Stimulated activated naive CD8-positive, alpha-beta T cell treated with anti-CD3 and anti-CD28 coated beads, Interleukin-15, Interleukin-2, amounts not matched to agents 100 ng/mL and 50 ng/mL, for 24 hours (primary cell): ENCODE measurements around the gene OR2B2.
A peak's percentile ranks its signal among the peaks of the same experiment; 100 is the strongest.
"Not testable (repeated sequence)": the region's sequence is repeated elsewhere in the genome, so short reads cannot be mapped to it uniquely, and the experiment has no call there.

ENCODE experiments used
- H3K27ac Mint-ChIP-seq: one replicate; pipeline ENCODE4 v1.8.0; 2021; ENCODE audit warnings: mild to moderate bottlenecking, mixed read lengths
- H3K27me3 Mint-ChIP-seq: one replicate; pipeline ENCODE4 v1.8.0; 2021; ENCODE audit warnings: mixed read lengths
- H3K36me3 Mint-ChIP-seq: one replicate; pipeline ENCODE4 v1.8.0; 2021; ENCODE audit warnings: low read depth, mixed read lengths
- H3K4me1 Mint-ChIP-seq: one replicate; pipeline ENCODE4 v1.8.0; 2021; ENCODE audit warnings: low read depth, mixed read lengths
- H3K4me3 Mint-ChIP-seq: one replicate; pipeline ENCODE4 v1.8.0; 2021; ENCODE audit warnings: mild to moderate bottlenecking, mixed read lengths
- H3K9me3 Mint-ChIP-seq: one replicate; pipeline ENCODE4 v1.8.0; 2021; ENCODE audit warnings: mixed read lengths

The OR2B2 gene

DNA sequence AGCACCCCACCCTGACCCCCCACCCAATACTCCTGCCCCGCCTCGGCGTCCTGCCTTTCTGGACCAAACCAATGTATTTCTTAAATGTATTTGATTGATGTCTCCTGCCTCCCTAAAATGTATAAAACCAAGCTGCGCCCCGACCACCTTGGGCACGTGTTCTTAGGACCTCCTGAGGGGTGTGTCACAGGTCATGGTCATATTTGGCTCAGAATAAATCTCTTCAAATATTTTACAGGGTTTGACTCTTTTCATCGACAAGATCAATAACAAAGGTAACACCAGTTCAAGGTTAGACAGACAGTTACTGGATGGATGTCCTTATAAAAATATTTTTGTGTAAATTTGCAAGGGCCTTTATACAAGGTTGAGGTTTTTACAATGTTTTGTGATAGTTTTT, 12.0 kb downstream of the OR2B2 start:
- peaks cover 23% of the 10 kb centered on the region for H3K4me1 Mint-ChIP-seq

DNA sequence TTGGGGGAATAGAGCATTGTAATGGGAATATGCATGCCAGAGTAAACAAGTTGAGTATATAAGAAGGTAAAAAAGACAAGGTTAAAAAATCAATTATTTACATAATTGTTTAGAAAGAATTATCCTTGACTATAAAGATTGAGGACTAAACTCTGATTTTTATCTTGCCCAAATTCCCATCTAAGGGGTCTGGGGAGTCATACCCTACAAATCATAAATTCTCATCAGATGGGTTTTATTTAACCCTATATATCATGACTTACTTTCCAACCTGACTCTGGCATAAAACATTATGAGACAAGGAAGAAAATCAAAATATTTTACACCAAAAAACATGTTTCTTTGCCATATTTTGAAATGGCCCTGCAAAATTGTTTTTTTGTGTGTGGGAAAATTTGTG, 12.7 kb downstream of the OR2B2 start:
- Mint-ChIP-seq H3K27ac (no peak overlapping the region), H3K4me3 (no peak overlapping the region), H3K27me3 (peaks cover 8% of the 10 kb centered on the region), H3K9me3 (no peaks in the 10 kb centered on the region), H3K4me1 (peaks cover 23% of the 10 kb centered on the region), H3K36me3 (peaks cover 8% of the 10 kb centered on the region)

More for the DNA sequence above, 12.0 kb downstream of the OR2B2 start:
- H3K36me3 Mint-ChIP-seq, H3K27ac Mint-ChIP-seq, H3K4me3 Mint-ChIP-seq, H3K9me3 Mint-ChIP-seq: not testable (repeated sequence)
- peaks cover 11% of the 10 kb centered on the region for H3K27me3 Mint-ChIP-seq

DNA sequence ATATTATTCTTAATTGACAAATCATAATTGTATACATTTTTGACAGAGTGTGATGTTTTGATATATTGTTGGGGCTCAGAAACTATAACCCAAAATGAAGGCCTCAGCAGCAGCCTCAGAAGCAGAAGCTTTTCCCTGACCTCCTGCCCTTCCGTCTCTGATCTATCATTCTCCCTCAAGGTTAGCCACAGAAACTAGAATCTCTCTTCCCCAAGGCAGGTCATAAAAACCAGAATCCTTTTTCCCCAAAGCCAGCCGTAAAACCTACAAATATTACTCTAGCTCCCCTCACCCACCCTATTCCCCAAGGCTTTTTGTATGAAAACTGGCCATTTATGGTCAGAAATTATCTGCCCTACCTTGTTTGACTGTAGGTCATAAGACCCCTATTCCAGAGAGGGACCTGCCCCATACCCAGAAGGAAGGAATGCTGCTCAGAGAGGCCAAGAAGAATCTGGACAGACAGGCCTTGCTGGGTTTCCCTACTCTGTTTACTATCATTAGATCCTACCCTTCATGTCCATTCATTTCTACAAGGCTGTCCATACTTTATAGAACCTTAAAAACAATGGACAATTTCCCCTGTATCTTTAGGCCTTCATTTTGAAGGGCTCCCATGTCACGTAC, 14.5 kb downstream of the OR2B2 start:
- Mint-ChIP-seq H3K4me1 (peaks cover 25% of the 10 kb centered on the region), H3K4me3 (no peak overlapping the region), H3K27ac (no peak overlapping the region), H3K27me3 (peaks cover 6% of the 10 kb centered on the region), H3K36me3 (peaks cover 14% of the 10 kb centered on the region), H3K9me3 (no peaks in the 10 kb centered on the region)

DNA sequence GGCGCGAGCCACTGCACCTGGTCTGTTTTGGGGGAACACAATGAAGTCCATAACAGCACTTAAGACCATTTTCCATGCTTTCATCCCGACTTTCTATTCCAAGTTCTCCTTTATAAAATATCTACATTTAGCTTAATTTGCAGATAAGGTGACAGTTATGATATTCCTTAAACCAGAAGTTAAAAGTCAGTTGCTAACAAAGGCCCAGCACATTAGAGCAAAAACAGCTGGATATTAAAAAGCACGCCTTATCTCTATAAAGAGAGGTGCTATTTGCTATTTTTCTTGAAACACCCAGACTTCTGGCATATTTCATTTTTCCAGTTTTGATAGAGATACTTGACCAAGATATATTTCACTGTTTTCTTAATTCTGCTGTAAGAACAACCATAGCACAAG, 15.8 kb downstream of the OR2B2 start:
- H3K27me3 Mint-ChIP-seq, result no peaks in the 10 kb centered on the region
- no peaks in the 10 kb centered on the region for H3K9me3 Mint-ChIP-seq
- no peak overlapping the region for H3K4me3 Mint-ChIP-seq
- peak overlapping the region; percentile 50 for H3K27ac Mint-ChIP-seq
- peaks cover 10% of the 10 kb centered on the region for H3K36me3 Mint-ChIP-seq
- H3K4me1 Mint-ChIP-seq, result peaks cover 27% of the 10 kb centered on the region

DNA sequence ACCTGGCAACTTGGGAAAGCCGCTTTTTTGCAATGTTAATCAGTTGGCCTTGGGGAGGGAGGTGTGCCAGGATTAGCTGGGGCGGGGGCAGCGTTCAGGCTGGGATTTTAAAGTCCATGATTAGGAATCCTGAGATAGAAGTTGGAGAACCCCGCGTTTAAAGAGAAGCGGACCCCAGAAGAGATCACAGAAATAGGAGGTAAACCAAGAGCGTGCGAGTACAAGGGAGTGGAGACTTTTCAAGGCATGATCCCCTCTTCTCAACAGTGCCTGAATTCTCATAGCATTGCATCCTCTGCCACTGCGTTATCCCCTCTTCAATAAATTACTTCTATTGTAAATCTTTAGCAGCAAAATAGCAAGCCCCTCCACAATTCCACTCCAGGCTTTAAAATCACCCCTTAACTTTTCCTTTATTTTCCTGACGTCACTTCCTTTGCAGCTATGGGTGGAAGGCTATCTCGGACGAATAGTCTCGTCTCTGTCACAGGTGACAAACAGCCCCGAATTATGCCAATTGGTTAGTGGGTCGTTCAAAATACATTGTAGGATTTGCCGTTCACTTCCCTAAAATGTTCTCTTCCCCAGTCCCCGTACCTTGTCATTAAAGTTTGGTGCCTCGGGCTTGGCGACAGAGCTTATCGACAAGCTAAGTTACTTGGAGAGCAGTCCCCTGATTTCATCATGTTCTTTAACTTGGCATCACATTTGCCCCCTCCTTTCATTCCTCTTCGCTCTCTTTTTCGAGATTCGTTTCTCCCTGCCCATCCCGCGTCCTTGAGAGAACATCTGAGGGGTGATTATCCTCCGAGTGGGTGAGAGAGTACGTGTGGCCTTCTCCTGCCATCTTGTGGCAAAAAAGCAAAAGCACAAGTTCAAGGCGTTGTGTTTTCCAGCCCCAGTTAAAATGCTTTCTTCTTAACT, 17.1 kb downstream of the OR2B2 start:
- Mint-ChIP-seq H3K27me3 (no peaks in the 10 kb centered on the region), H3K4me1 (peaks cover 37% of the 10 kb centered on the region), H3K36me3 (peaks cover 10% of the 10 kb centered on the region), H3K4me3 (no peak overlapping the region), H3K27ac (no peak overlapping the region), H3K9me3 (no peaks in the 10 kb centered on the region)

DNA sequence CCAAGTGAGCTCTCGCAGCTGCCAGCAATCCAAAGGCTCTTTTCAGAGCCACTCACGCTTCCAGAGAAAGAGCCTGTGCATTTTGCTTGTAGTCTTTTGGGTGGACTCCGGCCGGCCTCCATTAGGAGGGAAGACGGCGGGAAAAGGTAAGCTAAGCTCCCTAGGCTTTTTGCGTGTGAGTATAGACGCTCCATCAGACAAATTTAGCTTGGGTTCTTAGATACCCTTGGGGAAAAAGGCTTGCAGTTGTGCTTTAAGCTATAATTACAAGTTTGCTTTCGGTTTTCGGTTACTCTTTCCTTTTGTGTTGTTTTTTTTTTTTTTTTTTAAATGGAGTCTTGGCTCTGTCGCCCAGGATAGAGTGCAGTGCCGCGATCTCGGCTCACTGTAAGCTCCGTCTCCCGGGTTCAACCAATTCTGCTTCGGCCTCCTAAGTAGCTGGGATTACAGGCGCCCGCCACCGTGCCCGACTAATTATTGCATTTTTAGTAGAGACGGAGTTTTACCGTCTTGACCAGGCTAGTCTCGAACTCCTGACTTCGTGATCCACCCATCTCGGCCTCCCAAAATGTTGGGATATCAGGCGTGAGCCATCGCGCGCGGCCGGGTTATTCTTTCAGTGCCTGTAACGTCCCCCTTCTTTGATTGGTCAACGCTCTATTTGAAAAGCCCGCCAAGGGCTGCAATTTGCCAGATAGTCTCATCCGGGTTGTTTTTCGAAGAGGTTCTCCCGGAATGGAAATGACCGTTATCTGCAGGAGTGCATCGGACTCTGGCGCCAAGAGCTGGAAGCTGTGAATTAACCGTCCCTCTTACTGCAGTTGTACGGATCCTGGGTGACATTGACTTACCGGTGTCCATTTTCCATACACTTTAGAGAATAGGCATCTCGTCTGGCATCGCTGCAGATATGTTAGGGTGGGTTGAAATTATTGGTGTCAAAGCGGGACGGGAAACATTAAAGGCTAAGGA, 18.1 kb downstream of the OR2B2 start:
- Mint-ChIP-seq H3K9me3 (no peaks in the 10 kb centered on the region), H3K27ac (no peak overlapping the region), H3K4me3 (no peak overlapping the region), H3K4me1 (peaks cover 46% of the 10 kb centered on the region), H3K27me3 (no peaks in the 10 kb centered on the region), H3K36me3 (peaks cover 10% of the 10 kb centered on the region)

DNA sequence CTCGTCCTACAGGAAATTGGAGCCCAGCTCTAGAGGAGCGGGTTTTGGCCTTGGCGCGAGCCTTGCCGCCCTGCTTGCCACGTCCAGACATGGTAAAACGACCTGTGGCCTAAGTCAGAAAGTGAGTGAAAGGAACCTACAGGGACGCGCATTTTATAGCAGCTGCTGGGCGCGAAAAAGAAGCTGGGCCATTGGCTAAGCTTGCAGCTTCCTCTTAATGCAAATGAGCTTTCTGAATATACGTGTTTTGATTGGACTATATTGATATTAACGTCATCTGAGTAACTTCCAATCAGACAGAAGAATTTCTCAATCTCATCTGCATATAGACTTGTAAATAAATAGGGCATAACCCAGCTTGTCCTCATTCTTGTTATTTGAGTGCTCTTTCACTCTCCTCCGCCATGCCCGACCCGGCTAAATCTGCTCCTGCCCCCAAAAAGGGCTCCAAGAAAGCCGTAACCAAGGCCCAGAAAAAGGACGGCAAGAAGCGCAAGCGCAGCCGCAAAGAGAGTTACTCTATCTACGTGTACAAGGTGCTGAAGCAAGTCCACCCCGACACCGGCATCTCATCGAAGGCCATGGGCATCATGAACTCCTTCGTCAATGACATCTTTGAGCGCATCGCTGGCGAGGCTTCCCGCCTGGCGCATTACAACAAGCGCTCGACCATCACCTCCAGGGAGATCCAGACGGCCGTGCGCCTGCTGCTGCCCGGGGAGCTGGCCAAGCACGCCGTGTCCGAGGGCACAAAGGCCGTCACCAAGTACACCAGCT, 18.9 kb downstream of the OR2B2 start:
- H3K4me1 Mint-ChIP-seq, result peaks cover 46% of the 10 kb centered on the region
- peaks cover 10% of the 10 kb centered on the region for H3K36me3 Mint-ChIP-seq
- no peaks in the 10 kb centered on the region for H3K27me3 Mint-ChIP-seq
- no peak overlapping the region for H3K4me3 Mint-ChIP-seq
- H3K9me3 Mint-ChIP-seq, result no peaks in the 10 kb centered on the region
- no peak overlapping the region for H3K27ac Mint-ChIP-seq

DNA sequence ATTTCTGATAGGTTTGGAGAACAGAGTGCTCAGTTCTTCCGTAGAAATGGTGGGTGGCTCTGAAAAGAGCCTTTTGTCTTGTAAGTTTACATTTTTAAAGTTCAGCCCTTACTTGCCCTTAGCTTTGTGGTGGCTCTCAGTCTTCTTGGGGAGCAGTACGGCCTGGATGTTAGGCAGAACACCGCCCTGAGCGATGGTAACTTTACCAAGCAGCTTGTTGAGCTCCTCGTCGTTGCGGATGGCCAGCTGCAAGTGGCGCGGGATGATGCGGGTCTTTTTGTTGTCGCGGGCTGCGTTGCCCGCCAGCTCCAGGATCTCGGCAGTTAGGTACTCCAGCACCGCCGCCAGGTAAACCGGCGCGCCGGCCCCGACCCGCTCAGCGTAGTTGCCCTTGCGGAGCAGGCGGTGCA, 19.5 kb downstream of the OR2B2 start:
- Mint-ChIP-seq H3K36me3 (peaks cover 10% of the 10 kb centered on the region), H3K9me3 (no peaks in the 10 kb centered on the region), H3K27me3 (no peaks in the 10 kb centered on the region), H3K4me1 (peaks cover 46% of the 10 kb centered on the region), H3K27ac (no peak overlapping the region), H3K4me3 (no peak overlapping the region)

DNA sequence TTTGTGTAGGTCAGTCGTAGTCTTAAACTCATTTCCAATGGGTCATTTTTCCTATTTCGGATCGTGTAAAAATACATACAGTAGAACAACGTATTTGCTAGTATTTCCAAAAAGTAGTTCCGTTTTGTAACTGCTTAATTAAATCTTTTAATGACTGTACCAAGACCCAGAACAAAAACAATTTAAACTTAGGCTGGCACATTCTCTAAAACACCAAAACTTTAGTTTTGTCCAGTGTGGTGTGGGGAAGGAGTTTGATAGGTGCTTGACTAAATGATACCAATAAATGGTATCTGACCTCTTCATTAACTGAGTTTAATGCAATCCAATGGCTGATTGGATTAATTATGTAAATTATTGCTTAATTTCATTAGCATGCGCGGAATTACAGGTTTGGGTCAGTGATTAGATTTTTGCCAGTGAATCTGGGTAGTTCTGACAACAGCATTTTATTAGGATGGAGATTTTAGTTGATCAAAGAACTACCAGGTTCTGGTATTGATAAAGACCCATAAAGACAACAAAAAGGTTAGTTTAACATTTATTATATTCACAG, 20.8 kb downstream of the OR2B2 start:
- no peak overlapping the region for H3K4me3 Mint-ChIP-seq
- no peaks in the 10 kb centered on the region for H3K27me3 Mint-ChIP-seq
- H3K36me3 Mint-ChIP-seq, result peaks cover 10% of the 10 kb centered on the region
- H3K27ac Mint-ChIP-seq, result no peak overlapping the region
- no peaks in the 10 kb centered on the region for H3K9me3 Mint-ChIP-seq
- peaks cover 46% of the 10 kb centered on the region for H3K4me1 Mint-ChIP-seq

DNA sequence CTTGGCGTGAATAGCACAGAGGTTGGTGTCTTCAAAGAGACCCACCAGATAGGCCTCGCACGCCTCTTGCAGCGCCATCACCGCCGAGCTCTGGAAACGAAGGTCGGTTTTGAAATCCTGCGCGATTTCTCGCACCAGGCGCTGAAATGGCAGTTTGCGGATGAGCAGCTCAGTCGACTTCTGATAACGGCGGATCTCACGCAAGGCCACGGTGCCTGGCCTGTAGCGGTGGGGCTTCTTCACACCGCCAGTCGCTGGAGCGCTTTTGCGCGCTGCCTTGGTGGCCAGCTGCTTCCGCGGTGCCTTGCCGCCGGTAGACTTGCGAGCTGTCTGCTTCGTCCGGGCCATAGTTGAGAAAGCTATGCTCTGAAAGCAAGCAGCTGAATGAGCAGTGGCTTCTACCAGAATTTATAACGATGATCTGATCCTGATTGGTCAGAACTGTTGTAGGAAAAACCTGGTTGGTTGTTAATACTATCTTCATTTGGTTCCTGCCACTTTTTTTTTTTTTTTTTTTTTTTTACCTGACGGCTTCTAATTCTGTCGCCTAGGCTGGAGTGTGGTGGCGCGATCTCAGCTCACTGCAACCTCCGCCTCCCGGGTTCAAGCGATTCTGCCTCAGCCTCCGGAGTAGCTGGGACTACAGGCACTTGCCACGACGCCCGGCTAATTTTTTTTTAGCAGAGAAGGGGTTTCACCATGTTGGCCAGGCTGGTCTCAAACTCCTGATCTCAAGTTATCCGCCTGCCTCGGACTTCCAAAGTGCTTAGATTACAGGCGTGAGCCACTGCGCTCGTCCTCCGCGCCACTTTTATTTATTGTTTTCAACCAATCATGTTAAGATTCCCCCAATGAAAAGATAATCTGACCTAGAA, 21.5 kb downstream of the OR2B2 start:
- H3K27ac Mint-ChIP-seq, result no peak overlapping the region
- peaks cover 10% of the 10 kb centered on the region for H3K36me3 Mint-ChIP-seq
- H3K9me3 Mint-ChIP-seq, result no peaks in the 10 kb centered on the region
- peaks cover 42% of the 10 kb centered on the region for H3K4me1 Mint-ChIP-seq
- peak overlapping the region; percentile 68 for H3K4me3 Mint-ChIP-seq
- H3K27me3 Mint-ChIP-seq, result no peaks in the 10 kb centered on the region

DNA sequence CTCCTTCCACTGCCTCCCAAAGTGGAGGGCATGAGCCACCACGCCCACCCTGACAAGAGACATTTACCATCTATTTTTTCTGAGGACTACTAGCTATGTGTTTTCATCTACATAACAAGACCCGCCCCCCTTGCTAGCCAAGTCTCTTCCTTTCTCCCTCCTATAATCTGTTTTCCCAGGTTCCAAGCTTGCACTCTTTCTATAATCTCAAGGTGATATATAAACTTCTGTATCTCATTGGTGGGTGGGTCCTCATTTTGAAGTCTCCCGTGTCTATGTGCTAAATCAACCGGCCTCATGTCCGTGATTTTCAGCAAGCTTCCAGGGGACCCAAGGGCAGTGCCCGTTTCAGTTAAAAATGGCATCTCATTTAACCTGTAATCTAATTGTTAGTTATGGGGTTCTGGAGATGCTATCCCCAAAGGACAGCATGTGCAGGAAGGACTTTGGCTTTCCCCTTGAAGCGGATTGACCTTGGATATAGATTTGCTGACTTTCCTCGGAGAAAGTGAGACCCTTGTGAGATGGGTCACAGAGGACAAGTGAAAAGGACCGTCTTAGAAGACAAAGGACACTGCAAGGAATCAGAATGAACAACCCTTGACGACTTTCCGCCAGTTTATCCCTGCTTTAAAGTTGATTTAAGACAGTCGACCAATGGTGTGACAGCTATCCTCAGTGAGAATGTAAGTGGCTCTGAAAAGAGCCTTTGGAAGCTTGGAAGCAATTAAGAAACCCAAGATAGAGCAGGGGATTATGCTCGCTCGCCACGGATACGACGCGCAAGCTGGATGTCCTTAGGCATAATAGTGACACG, 22.4 kb downstream of the OR2B2 start:
- Mint-ChIP-seq H3K27me3 (no peaks in the 10 kb centered on the region), H3K4me3 (peak overlapping the region; percentile 68), H3K4me1 (peaks cover 42% of the 10 kb centered on the region), H3K27ac (no peak overlapping the region), H3K9me3 (no peaks in the 10 kb centered on the region), H3K36me3 (peaks cover 10% of the 10 kb centered on the region)

DNA sequence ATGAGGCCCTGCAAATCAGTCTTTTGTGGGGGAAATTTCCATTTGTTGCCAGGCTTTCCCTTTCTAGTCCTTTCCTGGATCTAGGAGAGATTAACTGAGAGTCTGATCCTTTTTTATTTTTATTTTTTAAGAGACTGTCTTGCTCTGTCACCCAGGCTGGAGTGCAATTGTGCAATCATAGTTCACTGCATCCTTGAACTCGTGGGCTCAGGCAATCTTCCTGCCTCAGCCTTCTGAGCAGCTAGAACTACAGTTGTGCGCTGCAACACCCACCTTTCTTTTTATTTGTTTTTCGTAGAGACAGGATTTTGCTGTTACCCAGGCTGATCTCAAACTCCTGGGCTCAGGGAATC, 22.9 kb downstream of the OR2B2 start:
- peak overlapping the region; percentile 68 for H3K4me3 Mint-ChIP-seq
- H3K27ac Mint-ChIP-seq, result no peak overlapping the region
- no peaks in the 10 kb centered on the region for H3K9me3 Mint-ChIP-seq
- H3K36me3 Mint-ChIP-seq, result peaks cover 10% of the 10 kb centered on the region
- no peaks in the 10 kb centered on the region for H3K27me3 Mint-ChIP-seq
- H3K4me1 Mint-ChIP-seq, result peaks cover 42% of the 10 kb centered on the region

DNA sequence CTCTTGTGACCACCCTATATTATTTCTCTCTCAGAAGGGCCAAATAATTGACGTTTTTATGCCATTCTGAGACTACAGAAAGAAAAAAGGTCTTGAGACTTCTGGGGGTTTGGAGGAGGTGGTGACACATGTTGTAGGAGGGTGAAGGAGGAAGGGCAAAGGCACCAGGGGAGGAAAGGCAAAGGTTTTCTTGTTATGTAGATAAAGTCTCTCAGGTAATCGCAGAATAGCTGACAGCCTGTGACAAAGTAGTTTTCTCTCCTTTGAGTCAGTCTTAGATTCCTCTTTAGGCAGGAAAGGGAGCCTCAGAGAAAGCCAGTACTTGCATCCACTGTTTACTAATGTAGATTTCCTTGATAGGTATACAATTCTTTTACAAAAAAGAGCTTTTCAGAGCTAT, 23.6 kb downstream of the OR2B2 start:
- Mint-ChIP-seq H3K4me1 (peaks cover 41% of the 10 kb centered on the region), H3K27me3 (no peaks in the 10 kb centered on the region), H3K27ac (no peak overlapping the region), H3K4me3 (no peak overlapping the region), H3K36me3 (peaks cover 9% of the 10 kb centered on the region), H3K9me3 (no peaks in the 10 kb centered on the region)
